ENCODE measurements around the gene POLN.

POLN gene

DNA sequence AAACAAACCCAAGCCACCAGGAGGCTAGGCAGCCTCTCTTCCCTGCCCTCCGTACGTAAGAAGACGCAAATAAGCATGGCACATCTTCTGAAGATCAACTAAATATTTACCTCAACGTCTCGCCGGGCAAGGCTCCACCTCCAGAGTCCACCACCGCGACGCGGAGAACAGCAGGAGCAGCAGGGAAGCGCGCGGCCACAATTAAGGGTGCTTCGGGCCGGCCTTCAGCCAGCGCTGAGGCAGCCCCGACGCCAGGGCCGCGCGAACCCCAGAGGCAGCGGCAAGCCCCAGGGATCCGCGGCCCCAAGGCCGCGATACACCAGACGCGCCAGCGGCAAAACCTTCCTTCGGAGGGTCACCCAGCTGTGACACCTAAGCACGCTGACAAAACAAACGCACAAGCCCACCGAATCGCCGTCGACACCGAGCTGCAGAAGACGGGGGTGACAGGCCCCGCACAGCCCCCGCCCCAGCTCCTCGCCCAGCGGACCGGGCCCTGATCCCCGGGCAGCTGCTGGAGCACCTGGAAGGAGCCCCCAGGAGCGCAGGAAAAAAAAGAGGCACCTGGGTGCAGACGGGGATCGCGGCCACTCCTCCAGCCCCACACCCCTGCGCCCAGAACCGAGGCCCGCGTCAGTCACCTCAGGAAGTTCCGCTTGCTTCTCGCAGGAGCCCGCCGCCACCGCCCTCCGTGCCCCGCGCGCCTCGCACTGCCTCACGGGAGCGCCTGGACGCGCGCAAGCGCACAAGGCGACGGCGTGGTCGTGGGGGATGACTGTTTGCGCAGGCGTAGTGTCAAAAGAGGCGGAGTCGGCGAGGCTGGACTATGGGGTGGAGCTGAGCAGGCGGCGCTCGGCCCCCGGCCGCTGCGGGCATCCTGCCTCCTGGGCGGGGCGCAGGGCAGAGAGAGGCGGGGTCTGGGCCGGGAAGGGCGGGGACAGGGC is at the start of gene POLN, which contains the start of gene HAUS3:
Gene POLN (minus strand): TSS at position 712 of the 944 bp plus-strand sequence. CDS start 12,890 bp downstream, outside the sequence.
Gene HAUS3 (minus strand): TSS at position 712 of the 944 bp plus-strand sequence. CDS start 1,175 bp downstream, outside the sequence.
- DNase-seq (ENCODE audit: low read depth): peak; percentile 99

DNA sequence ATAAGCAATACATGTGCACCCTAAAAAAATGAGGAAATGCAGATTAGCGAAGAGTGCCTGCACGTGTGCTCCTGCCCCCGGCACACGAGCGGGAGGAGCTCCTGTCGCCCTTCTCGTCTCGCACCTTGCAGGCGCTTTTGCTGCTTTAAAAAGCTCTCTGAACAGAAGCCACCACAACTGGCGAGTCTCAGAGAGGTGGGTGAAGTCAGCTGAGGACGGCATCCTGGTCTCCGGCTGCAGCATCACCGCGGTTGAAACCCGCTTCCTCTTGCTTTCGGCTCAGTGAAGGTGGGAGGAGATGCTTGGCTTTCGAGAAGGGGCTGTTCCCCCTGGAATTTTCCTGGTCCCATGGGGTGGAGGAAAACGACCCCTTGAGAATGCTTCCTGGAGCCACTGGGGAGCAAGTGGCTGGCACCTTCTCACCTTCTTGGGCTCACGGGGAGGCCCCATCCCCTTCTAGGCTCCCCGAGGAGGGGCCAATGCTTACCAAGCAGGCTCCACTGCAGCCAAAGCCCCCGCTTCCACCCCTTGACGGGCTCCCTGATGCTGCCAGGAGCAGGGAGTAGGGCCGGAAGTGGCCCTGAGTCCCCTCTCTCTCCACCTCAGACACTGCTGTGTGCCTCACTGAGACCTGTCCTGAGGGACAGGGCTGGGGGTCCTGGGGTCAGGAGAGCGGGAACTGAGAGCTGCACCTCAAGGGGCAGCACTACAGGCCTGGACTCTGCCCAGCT is 49.2 kb upstream of the POLN start:
- peak; percentile 78 for DNase-seq (ENCODE audit: low read depth)
- no peak overlapping the region for H3K4me3 ChIP-seq (ENCODE audit: low read depth, low read length)
- TF ChIP-seq, protein P1, sequence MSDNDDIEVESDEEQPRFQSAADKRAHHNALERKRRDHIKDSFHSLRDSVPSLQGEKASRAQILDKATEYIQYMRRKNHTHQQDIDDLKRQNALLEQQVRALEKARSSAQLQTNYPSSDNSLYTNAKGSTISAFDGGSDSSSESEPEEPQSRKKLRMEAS (IDR thresholded peaks at IDR 0.05; ENCODE audit: low read depth, low read length): peak; percentile 73
- TF ChIP-seq, protein P2, sequence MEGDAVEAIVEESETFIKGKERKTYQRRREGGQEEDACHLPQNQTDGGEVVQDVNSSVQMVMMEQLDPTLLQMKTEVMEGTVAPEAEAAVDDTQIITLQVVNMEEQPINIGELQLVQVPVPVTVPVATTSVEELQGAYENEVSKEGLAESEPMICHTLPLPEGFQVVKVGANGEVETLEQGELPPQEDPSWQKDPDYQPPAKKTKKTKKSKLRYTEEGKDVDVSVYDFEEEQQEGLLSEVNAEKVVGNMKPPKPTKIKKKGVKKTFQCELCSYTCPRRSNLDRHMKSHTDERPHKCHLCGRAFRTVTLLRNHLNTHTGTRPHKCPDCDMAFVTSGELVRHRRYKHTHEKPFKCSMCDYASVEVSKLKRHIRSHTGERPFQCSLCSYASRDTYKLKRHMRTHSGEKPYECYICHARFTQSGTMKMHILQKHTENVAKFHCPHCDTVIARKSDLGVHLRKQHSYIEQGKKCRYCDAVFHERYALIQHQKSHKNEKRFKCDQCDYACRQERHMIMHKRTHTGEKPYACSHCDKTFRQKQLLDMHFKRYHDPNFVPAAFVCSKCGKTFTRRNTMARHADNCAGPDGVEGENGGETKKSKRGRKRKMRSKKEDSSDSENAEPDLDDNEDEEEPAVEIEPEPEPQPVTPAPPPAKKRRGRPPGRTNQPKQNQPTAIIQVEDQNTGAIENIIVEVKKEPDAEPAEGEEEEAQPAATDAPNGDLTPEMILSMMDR (IDR thresholded peaks at IDR 0.05; ENCODE audit: low read depth, low read length): no peak
- TF ChIP-seq POLR2A (IDR thresholded peaks at IDR 0.05; ENCODE audit: extremely low read depth, insufficient read length) (no peak), MYC (IDR thresholded peaks at IDR 0.05; ENCODE audit: low read depth, low read length) (peak; percentile 30; the same call in 1 of the 2 replicates)

More for the DNA sequence above, at the start of gene POLN, which contains the start of gene HAUS3:
- H3K4me3 ChIP-seq (ENCODE audit: low read depth, low read length): peak within 1 kb of the TSS; percentile 80
- TF ChIP-seq, protein P2 (IDR thresholded peaks at IDR 0.05; ENCODE audit: low read depth, low read length): no peak
- TF ChIP-seq MYC (IDR thresholded peaks at IDR 0.05; ENCODE audit: low read depth, low read length): peak; percentile 66
- TF ChIP-seq, protein P1 (IDR thresholded peaks at IDR 0.05; ENCODE audit: low read depth, low read length): peak; percentile 89
- TF ChIP-seq POLR2A (IDR thresholded peaks at IDR 0.05; ENCODE audit: extremely low read depth, insufficient read length): peak; percentile 94

DNA sequence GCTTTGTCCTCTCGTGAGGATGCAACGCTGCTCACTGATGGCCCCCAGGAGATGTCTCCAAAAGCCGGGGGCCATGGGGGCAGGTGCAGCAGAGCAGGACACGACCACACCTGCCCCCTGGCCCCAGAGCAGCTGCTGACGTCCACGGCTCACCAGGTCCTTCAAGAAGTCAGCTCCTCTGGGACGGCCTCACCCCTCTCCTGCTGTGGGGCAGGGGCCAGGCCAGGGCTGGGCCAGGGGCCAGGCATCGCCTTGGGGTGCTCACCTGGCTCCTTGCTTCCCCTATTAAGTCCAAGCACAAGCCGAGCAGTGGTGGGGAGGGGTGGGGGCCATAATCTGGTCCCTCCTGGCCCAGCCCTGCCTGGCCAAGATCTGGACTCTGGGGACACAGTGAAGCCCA is 48.6 kb upstream of the POLN start:
- TF ChIP-seq, protein P1 (IDR thresholded peaks at IDR 0.05; ENCODE audit: low read depth, low read length): no peak
- TF ChIP-seq MYC (IDR thresholded peaks at IDR 0.05; ENCODE audit: low read depth, low read length): no peak
- TF ChIP-seq, protein P2 (IDR thresholded peaks at IDR 0.05; ENCODE audit: low read depth, low read length): no peak
- no peak for TF ChIP-seq POLR2A (IDR thresholded peaks at IDR 0.05; ENCODE audit: extremely low read depth, insufficient read length)
- no peak for DNase-seq (ENCODE audit: low read depth)
- no peak overlapping the region for H3K4me3 ChIP-seq (ENCODE audit: low read depth, low read length)

DNA sequence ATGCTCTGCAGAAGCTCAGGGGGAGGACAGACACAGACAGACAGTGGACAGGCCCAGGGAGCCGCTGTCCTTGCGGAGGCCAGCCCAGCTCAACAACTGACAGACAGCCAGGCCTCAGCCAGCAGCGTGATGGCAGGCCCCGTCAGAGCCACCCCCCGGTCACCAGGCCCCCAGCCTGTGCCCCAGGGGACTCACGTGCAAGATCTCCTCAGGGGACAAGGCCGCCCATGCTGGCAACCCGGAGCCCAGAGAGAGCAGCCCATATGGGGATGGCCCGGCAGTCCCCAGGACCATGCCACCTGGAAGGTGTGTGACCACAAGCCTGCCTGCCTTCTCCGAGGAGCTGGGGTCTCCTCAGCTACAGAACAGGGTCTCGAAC is 48.0 kb upstream of the POLN start:
- no peak for TF ChIP-seq POLR2A (IDR thresholded peaks at IDR 0.05; ENCODE audit: extremely low read depth, insufficient read length)
- no peak for TF ChIP-seq MYC (IDR thresholded peaks at IDR 0.05; ENCODE audit: low read depth, low read length)
- TF ChIP-seq, protein P2 (IDR thresholded peaks at IDR 0.05; ENCODE audit: low read depth, low read length): no peak
- TF ChIP-seq, protein P1 (IDR thresholded peaks at IDR 0.05; ENCODE audit: low read depth, low read length): no peak
- H3K4me3 ChIP-seq (ENCODE audit: low read depth, low read length): no peak overlapping the region
- no peak for DNase-seq (ENCODE audit: low read depth)

DNA sequence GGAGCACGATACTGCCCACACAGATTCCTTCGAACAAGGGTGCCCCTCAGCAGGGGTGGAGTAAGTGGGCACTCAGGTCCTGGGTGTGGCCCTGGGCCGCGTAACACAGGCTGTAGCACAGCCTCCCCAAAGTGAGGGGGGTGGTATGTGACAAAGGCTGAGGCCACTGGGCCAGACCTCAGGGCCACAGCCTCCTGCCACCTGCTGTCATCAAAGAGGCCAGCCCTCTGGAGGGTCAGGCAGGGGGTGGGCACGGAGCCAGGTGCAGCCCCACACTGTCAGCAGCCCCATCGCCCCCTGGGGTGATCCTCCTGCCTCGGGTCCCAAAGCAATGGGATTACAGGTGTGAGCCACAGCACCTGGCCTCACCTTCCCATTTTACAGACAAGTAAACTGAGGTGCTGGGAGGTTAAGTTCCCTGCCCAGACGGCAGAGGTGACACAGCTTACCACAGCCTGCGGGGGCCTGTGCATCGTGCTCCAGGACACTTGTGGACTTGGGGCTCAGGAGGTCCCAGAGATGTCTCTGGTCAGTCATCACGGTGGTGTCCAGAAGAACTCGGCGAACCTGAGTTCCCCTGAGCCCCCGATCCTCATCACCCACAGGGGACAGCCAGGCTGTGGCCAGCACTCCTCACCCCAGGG is 47.5 kb upstream of the POLN start:
- TF ChIP-seq MYC (IDR thresholded peaks at IDR 0.05; ENCODE audit: low read depth, low read length): no peak
- TF ChIP-seq, protein P2 (IDR thresholded peaks at IDR 0.05; ENCODE audit: low read depth, low read length): no peak
- TF ChIP-seq, protein P1 (IDR thresholded peaks at IDR 0.05; ENCODE audit: low read depth, low read length): no peak
- H3K4me3 ChIP-seq (ENCODE audit: low read depth, low read length): no peak overlapping the region
- no peak for DNase-seq (ENCODE audit: low read depth)
